GM08714 (cell line): Measurements from ENCODE around the gene ZBTB11.
"Not testable (repeated sequence)": the region's sequence is repeated elsewhere in the genome, so short reads cannot be mapped to it uniquely, and the experiment has no call there.

ENCODE experiments used
- H3K4me3 ChIP-seq: fragments of 200-500 bp; sonication (Bioruptor generic); 2 replicates; pipeline ENCODE4 v1.5.1; 2014; ENCODE audit warnings: mild to moderate bottlenecking, low read length, inconsistent platforms
- ZNF274 ChIP-seq: IDR thresholded peaks from 2 replicates; pipeline ENCODE4 v1.6.1; 2012; ENCODE audit warnings: mild to moderate bottlenecking, low read depth, low read length

Gene ZBTB11

DNA sequence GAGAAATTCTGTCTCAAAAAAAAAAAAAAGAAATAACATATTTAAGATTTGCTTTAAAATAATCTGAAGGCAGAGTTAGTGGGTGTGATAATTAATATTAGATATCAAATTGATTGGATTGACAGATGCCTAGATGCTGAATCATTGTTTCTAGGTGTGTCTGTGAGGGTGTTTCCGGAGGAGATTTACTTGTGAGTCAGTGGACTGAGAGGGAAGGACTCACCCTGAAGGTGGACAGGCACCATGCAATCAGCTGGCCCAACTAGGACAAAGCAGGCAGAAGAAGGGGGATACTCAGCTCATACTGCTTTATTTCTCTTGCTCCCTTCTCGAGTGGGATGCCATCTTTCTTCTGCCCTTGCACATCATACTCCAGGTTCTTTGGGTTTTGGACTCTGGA is 26.2 kb upstream of the ZBTB11 start:
- no peak for TF ChIP-seq ZNF274
- no peak overlapping the region for H3K4me3 ChIP-seq

DNA sequence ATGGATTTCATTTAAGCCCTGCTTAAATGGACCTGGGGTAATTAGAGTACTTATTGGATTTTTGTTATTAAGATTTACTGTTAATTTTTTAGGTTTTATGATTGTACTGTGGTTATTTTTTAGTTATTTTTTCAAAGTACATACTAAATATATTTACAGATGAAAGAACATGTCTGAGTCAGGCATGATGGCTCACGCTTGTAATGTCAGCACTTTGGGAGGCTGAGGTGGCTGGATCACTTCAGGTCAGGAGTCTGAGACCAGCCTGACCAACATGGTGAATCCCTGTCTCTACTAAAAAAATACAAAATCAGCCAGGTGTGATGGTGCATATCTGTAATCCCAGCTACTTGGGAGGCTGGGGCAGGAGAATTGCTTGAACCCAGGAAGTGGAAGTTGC is 25.8 kb upstream of the ZBTB11 start:
- TF ChIP-seq ZNF274, result no peak
- H3K4me3 ChIP-seq, result no peak overlapping the region

- no peak for TF ChIP-seq ZNF274
- H3K4me3 ChIP-seq, result no peak overlapping the region
Measured at GRCh38 chr3:101701696-101702634, 25.0 kb upstream of the ZBTB11 start.

GRCh38 chr3:101695779-101696372 is 18.9 kb upstream of the ZBTB11 start:
- TF ChIP-seq ZNF274, result no peak
- H3K4me3 ChIP-seq, result no peak overlapping the region

GRCh38 chr3:101694836-101695235 is 17.9 kb upstream of the ZBTB11 start:
- H3K4me3 ChIP-seq, result not testable (repeated sequence)

GRCh38 chr3:101693540-101693939 is 16.6 kb upstream of the ZBTB11 start:
- H3K4me3 ChIP-seq, result not testable (repeated sequence)

GRCh38 chr3:101691685-101692671 is 15.0 kb upstream of the ZBTB11 start:
- not testable (repeated sequence) for H3K4me3 ChIP-seq

DNA sequence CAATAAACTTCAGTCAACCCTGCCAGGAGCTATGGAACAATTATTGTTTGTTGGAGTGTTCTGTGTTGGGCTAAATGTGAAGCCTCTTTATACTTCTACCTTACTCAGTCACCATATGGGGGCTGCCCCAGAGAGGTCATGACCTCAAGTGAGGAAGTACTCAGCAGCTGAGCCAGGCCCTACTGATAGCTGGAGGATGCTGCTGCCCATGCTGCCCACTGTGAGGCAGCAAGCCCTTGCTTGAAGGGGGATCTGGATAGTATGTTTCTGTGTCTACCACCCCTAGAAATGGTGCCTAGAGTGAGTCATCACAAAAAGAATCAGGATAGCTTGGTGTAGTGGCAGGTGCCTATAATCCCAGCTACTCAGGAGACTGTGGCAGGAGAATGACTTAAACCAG is 14.0 kb upstream of the ZBTB11 start:
- TF ChIP-seq ZNF274, result no peak
- no peak overlapping the region for H3K4me3 ChIP-seq

DNA sequence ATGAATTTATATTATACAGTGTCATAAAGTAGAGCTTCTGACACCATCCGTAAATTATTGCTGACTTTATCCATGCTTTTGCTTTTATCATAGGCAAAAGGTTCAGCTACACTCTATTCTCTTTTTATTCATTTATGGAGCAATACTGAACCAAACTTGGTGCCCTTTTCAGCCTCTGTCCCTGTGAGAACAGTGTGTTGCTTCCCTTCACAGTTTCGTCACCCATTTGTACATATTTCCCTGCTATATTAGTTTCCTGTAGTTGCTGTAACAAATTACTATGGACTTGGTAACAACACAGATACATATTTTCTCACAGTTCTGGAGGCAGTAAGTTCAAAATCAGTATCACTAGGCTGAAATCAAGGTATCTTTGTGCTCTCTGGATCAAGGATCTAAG is 12.4 kb upstream of the ZBTB11 start:
- no peak overlapping the region for H3K4me3 ChIP-seq
- TF ChIP-seq ZNF274, result no peak

DNA sequence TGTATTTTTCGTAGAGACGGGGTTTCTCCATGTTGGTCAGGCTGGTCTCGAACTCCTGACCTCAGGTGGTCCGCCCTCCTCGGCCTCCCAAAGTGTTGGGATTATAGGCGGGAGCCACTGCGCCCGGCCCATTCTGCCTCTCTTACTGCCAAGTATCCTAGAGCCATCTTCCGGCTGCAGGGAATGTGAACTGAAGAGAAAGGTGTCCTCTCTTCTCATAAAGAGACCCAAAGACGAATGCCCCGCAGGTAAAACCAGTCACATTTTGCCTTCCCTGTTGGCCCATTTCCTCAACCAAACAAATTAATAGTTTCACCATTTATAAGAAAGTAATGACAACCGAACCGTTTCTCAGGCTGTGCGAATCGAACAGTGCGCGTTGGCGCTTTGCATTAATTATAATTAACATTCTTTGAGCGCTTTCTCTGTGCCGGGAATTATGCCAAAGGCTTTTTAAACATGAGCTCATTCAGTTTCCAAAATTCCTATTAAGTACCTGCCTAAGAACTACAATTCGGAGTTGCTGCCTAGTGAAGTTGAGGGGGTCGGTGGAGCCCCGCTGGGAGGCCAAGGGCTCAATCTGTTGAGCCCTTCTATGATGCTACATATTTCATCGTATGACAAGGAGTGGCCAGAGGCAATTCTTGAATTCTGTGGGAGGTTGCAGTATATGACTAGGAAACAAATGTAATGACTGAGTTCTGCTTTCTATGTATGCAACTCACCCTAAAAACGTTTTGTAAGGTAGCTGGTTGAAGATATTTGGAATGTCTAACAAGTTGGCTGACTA is 10.4 kb upstream of the ZBTB11 start:
- peak overlapping the region; percentile 97 for H3K4me3 ChIP-seq
- no peak for TF ChIP-seq ZNF274

GRCh38 chr3:101685870-101686307 is 9.0 kb upstream of the ZBTB11 start:
- H3K4me3 ChIP-seq, result peak overlapping the region; percentile 97
- no peak for TF ChIP-seq ZNF274

GRCh38 chr3:101685050-101685400 is 8.1 kb upstream of the ZBTB11 start:
- no peak for TF ChIP-seq ZNF274
- peak overlapping the region; percentile 97 for H3K4me3 ChIP-seq

- no peak overlapping the region for H3K4me3 ChIP-seq
- no peak for TF ChIP-seq ZNF274
Measured at GRCh38 chr3:101680466-101680865, 3.5 kb upstream of the ZBTB11 start.

DNA sequence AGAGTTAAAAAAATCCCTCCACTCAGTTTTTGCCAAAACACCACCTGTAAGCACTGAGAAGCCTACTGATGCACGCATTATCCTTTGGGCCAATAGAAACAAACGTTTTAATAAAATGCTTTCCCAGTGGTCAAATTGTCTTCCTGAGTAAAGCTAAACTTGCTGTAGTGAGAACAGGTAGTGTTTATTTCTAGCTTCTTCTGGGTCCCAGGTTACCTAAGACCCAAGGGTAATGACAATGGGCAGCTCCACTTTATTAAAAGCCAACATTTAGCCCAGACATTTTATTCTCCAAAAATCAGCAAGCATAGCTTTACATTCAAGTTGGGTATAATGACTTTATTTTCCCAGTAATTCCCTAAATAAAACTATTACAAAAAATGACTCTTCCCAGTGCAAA is 1.9 kb upstream of the ZBTB11 start:
- not testable (repeated sequence) for H3K4me3 ChIP-seq
